Panc1 (cell line): Measurements from ENCODE around the gene KDM2B. TPM values are rescaled to one million over a fixed set of nuclear protein-coding genes. Genes with fewer than 3 reads are reported as not detected.

Experiments used
- ATAC-seq: fragments of 200-7000 bp; cut with Tn5 transposase; 2 replicates; pipeline ENCODE4 v1.9.1; 2020; ENCODE audit warnings: mild to moderate bottlenecking, moderate library complexity
- BruUV-seq: library from RNA; stranded (reverse); fragments of 400-500 nt; replicated peaks from 2 replicates; lab custom pipeline; 2021; lab: Mats Ljungman, UMichigan
- CTCF ChIA-PET: fragments of 300-600 bp; sonication (Branson Sonifier 250); formaldehyde crosslinking; loops from one replicate; lab custom pipeline; 2022; ENCODE audit warnings: antibody characterized with exemption; lab: Charles Lee
- POLR2A ChIA-PET: fragments of 300-600 bp; sonication (Branson Sonifier 250); formaldehyde crosslinking; loops from one replicate; lab custom pipeline; 2022; ENCODE audit warnings: antibody characterized with exemption; lab: Charles Lee
- DNase-seq: peaks from one replicate; pipeline ENCODE4 v3.0.0-alpha.2; 2010; ENCODE audit warnings: low read depth, low spot score
- H3K27ac ChIP-seq: 2 replicates; pipeline ENCODE4 v1.5.1; 2011; ENCODE audit warnings: mild to moderate bottlenecking, low read length, inconsistent platforms
- H3K27me3 ChIP-seq: fragments of 200-500 bp; sonication (Bioruptor generic); 2 replicates; pipeline ENCODE4 v1.6.0; 2014; ENCODE audit warnings: low read length, inconsistent platforms; ENCODE audit not compliant: control insufficient read depth, insufficient read depth
- H3K36me3 ChIP-seq: fragments of 200-500 bp; sonication (Bioruptor generic); 2 replicates; pipeline ENCODE4 v1.5.1; 2014; ENCODE audit warnings: inconsistent platforms, mild to moderate bottlenecking, low read length, moderate library complexity; ENCODE audit not compliant: control insufficient read depth, insufficient read depth
- H3K4me1 ChIP-seq: 2 replicates; pipeline ENCODE4 v1.5.1; 2011; ENCODE audit warnings: inconsistent platforms, mild to moderate bottlenecking, low read length, moderate library complexity; ENCODE audit not compliant: control insufficient read depth, insufficient read depth
- H3K4me3 ChIP-seq, 2 experiments: 2 replicates each; pipeline ENCODE4 v1.5.1; 2011 to 2012; ENCODE audit warnings: low read depth in 2 of 2, low read length in 2 of 2, mild to moderate bottlenecking in 2 of 2, inconsistent platforms in 1 of 2, moderate library complexity in 1 of 2
- H3K9me3 ChIP-seq: fragments of 200-500 bp; sonication (Bioruptor generic); 2 replicates; pipeline ENCODE4 v1.5.1; 2014; ENCODE audit warnings: low read depth, mild to moderate bottlenecking, inconsistent platforms, low read length, moderate library complexity; ENCODE audit not compliant: control insufficient read depth, insufficient read depth
- CTCF ChIP-seq: fragments of 450-650 bp; IDR thresholded peaks from 2 replicates; pipeline ENCODE4 v1.5.1; 2017; ENCODE audit warnings: mild to moderate bottlenecking
- POLR2AphosphoS5 ChIP-seq: IDR thresholded peaks from 2 replicates; pipeline ENCODE4 v1.6.1; 2012; ENCODE audit warnings: mild to moderate bottlenecking, low read depth, low read length, moderate library complexity
- REST ChIP-seq, 2 experiments: IDR thresholded peaks; 2 replicates each; pipeline ENCODE4 v1.6.1; 2011 to 2012; ENCODE audit warnings: low read depth in 2 of 2, control low read depth in 1 of 2, low read length in 1 of 2, mild to moderate bottlenecking in 1 of 2, moderate library complexity in 1 of 2; ENCODE audit not compliant: insufficient read depth in 1 of 2
- SIN3A ChIP-seq: IDR thresholded peaks from 2 replicates; pipeline ENCODE4 v1.6.1; 2012; ENCODE audit warnings: low read depth, mild to moderate bottlenecking, low read length, moderate library complexity, borderline replicate concordance; ENCODE audit not compliant: insufficient read depth
- TCF7L2 ChIP-seq: IDR thresholded peaks from 2 replicates; pipeline ENCODE4 v1.6.1; 2011; ENCODE audit warnings: mild to moderate bottlenecking, low read depth, low read length, inconsistent platforms
- in situ Hi-C: cut with HindIII; loops from 2 replicates; pipeline ENCODE4 v1.10.0; 2016; ENCODE audit warnings: low sequenced_read_pairs, low pct_unique_long_range_greater_than_20kb
- intact Hi-C: fragments of 100-400 bp; cut with micrococcal nuclease; formaldehyde crosslinking; loops from one replicate; pipeline ENCODE4 v1.10.0; 2022; ENCODE audit not compliant: unreplicated experiment
- total RNA-seq: library from RNA; stranded (reverse); gene quantifications from one replicate; pipeline ENCODE4 v1.2.1, GENCODE V29; 2021; ENCODE audit not compliant: unreplicated experiment

The KDM2B gene
- total RNA-seq, 1 experiment from 2014 or later = 27.5 TPM

GRCh38 chr12:121423253-121423652 lies 157.6 kb downstream of the KDM2B start:
- in situ Hi-C loops = no loop called here
- no peak for DNase-seq
- POLR2A ChIA-PET = no interaction called here
- TF ChIP-seq SIN3A (no peak), REST (IDR thresholded peaks at IDR 0.05; ENCODE audit: insufficient read depth in 1 of 2, low read depth in 2 of 2, low read length in 1 of 2) (no peak), CTCF (no peak)
- H3K4me1 ChIP-seq = no peaks in the 10 kb centered on the region
- H3K27ac ChIP-seq = no peak overlapping the region
- no peaks in the 10 kb centered on the region for H3K27me3 ChIP-seq
- CTCF ChIA-PET = interaction anchor here (1.1 kb wide), 1 partner anchor 20 kb away, joined by 8 read pairs; no protein-coding TSS in a partner anchor
- H3K36me3 ChIP-seq = peaks cover 7% of the 10 kb centered on the region; the same call in 1 of the 2 replicates
- no peak overlapping the region for H3K4me3 ChIP-seq
- H3K9me3 ChIP-seq = no peaks in the 10 kb centered on the region
- no peak for ATAC-seq
- no TSS peak for BruUV-seq
- intact Hi-C loops = no loop called here

GRCh38 chr12:121420109-121420508 lies 160.7 kb downstream of the KDM2B start:
- DNase-seq (no peak), ATAC-seq (no peak)
- H3K27ac ChIP-seq = no peak overlapping the region
- no peak for TF ChIP-seq REST (IDR thresholded peaks at IDR 0.05; ENCODE audit: insufficient read depth in 1 of 2, low read depth in 2 of 2, low read length in 1 of 2)
- no peak for TF ChIP-seq CTCF
- no peak for TF ChIP-seq POLR2AphosphoS5
- TF ChIP-seq TCF7L2 = no peak
- no peak for TF ChIP-seq SIN3A
- no peaks in the 10 kb centered on the region for H3K9me3 ChIP-seq
- ChIA-PET POLR2A (interaction anchor here (0.6 kb wide), 1 partner anchor 30 kb away, joined by 5 read pairs; no protein-coding TSS in a partner anchor), CTCF (no interaction called here)
- H3K4me3 ChIP-seq = no peak overlapping the region
- no peaks in the 10 kb centered on the region for H3K4me1 ChIP-seq
- peaks cover 19% of the 10 kb centered on the region; the same call in 1 of the 2 replicates for H3K36me3 ChIP-seq
- intact Hi-C loops = no loop called here
- in situ Hi-C loops = no loop called here
- no peaks in the 10 kb centered on the region for H3K27me3 ChIP-seq
- no TSS peak for BruUV-seq
